Psoas muscle (tissue), 8 donors: Measurements from ENCODE around the gene S100A6. TPM values are rescaled to one million over a fixed set of nuclear protein-coding genes. Genes with fewer than 3 reads are reported as not detected.
A peak's percentile ranks its signal among the peaks of the same experiment; 100 is the strongest.

Experiments
- ATAC-seq, 4 donors: fragments of 200-7000 bp; cut with Tn5 transposase; one replicate each; pipeline ENCODE4 v1.9.1; 2020; ENCODE audit warnings: moderate library complexity in 3 of 4, mild to moderate bottlenecking in 2 of 4
- DNase-seq, 2 donors: peaks; one replicate each; pipeline ENCODE4 v3.0.0-alpha.2; 2020
- H3K27ac ChIP-seq: fragments of 200-600 bp; one replicate; pipeline ENCODE4 v1.8.0; 2022
- H3K27me3 ChIP-seq, 3 donors: fragments of 200-600 bp in 1 of 3; one replicate each; pipeline versions ENCODE4 v1.6.1 to v1.8.0; 2013 to 2022; ENCODE audit warnings: low read length in 2 of 3, mild to moderate bottlenecking in 2 of 3, moderate library complexity in 1 of 3; ENCODE audit not compliant: insufficient read depth in 3 of 3
- H3K36me3 ChIP-seq, 2 donors: fragments of 200-600 bp in 1 of 2; one replicate each; pipeline versions ENCODE4 v1.6.1 to v1.8.0; 2013 to 2022; ENCODE audit warnings: low read depth in 1 of 2, mild to moderate bottlenecking in 1 of 2, moderate library complexity in 1 of 2; ENCODE audit not compliant: insufficient read depth in 1 of 2
- H3K4me1 ChIP-seq: fragments of 200-600 bp; one replicate; pipeline ENCODE4 v1.8.0; 2022
- H3K4me3 ChIP-seq: fragments of 200-600 bp; one replicate; pipeline ENCODE4 v1.8.0; 2022; ENCODE audit warnings: mild to moderate bottlenecking
- H3K9me3 ChIP-seq: fragments of 200-600 bp; one replicate; pipeline ENCODE4 v1.8.0; 2022
- CTCF ChIP-seq: fragments of 200-600 bp; IDR thresholded peaks from one replicate; pipeline ENCODE4 v1.8.0; 2022; ENCODE audit warnings: antibody characterized with exemption
- WGBS, 3 donors: extraction: QIAGEN DNeasy Blood & Tissue Kit; methylation state at CpG; one replicate each; pipeline versions ENCODE4 v1.1.6 to v1.1.7; 2013; 5-methylcytosine and 5-hydroxymethylcytosine counted together
- intact Hi-C, 2 donors: fragments of 100-400 bp; cut with DNase I; formaldehyde crosslinking; loops; one replicate each; pipeline versions ENCODE4 v1.11.0 to v1.14.2; 2022
- polyA plus RNA-seq, 3 donors: library from polyadenylated mRNA; stranded (reverse); fragments of 200-250 nt; gene quantifications; one replicate each; pipeline ENCODE4 v1.2.3, GENCODE V29; 2013
- total RNA-seq, 4 donors: library from RNA; stranded (reverse); fragmentation: NEBNext Ultra II Directional in 2 of 4; extraction: Animal tissue kit (Norgen Biotek cat#: 25700) in 2 of 4; gene quantifications; one replicate each; pipeline versions ENCODE4 v1.2.1 to v1.2.4, GENCODE V29; 2021 to 2023
- donor health status: healthy with polysubstance abuse.
- donor health status: DM: no; HTN: no; CAD: no; lungs with moderate emphysema.
- donor health status: Bipolar disorder and iron deficiency.
- donor health status: healthy.
- donor health status: DM: yes; HTN: yes; CAD: no.
- donor health status: DM: no; HTN: no; CAD: no.
- donor health status: DM: no; HTN: no; CAD: no.
- donor health status: DM: yes; HTN: yes; CAD: no.

Gene S100A6
- total and polyA plus RNA-seq, 7 donors: 78.5 to 506 (median 295) TPM

DNA sequence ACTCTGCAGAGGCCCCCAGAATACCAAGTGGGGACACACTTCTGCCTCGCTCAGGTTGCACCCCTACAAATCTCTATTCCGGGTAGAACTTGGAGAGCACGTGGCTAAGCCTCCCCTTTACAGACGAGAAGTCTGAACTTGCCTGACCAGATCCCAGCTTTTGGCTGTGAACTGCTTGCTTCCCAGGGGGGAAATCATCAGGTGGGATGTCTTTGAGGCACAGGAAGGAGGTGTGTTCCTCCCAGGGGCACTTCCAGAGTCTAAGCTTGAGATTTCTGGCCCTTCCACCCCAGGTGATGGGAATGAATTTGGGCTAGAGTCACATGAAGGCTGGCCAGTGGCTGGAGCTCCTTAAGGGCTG is 14.6 kb upstream of the S100A6 start:
- no peak overlapping the region for H3K4me3 ChIP-seq
- no peak for ATAC-seq
- no peak overlapping the region for H3K27ac ChIP-seq
- intact Hi-C loops: no loop called here
- H3K4me1 ChIP-seq: peaks cover 9% of the 10 kb centered on the region
- H3K27me3 ChIP-seq: no peaks in the 10 kb centered on the region
- TF ChIP-seq CTCF: no peak
- no peaks in the 10 kb centered on the region for H3K9me3 ChIP-seq
- no peaks in the 10 kb centered on the region for H3K36me3 ChIP-seq
- no peak for DNase-seq
- WGBS, 3 donors: 66 to 80% (median 76%) methylated on average over 4 of the region's 4 CpGs

DNA sequence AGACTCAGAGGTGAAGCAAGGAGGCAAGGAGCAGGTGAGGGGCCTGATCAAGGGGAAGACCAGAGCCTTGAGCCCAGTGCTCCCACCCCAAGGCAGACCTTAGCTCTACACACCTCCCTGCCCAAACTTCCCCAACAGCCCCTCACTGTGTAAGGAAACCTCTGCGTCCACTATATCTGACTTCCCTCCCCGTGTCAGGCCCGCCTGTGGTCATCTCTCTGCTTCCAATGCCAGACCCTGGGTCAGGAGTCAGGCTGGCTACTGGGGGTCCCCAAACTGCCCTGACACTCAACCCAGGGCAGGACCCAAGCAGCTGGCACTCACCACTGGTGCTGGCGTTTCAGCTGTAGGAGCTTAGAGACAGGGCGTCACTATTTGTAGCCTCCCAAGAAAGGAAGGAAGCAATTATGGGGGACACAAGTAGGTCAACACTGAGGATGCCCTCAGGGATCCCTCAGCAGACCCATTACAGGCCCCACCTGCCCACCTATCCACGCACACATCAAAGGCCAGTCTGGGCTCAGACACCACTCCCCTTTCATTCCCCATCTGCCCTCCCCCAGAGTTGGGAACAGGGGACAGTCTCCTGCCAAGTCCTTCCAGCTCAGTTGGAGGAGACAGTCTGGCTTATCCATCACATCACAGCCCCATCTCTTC is 14.1 kb upstream of the S100A6 start:
- Histone ChIP-seq H3K27ac (peak overlapping the region; percentile 39), H3K9me3 (no peaks in the 10 kb centered on the region), H3K4me3 (no peak overlapping the region), H3K27me3 (no peaks in the 10 kb centered on the region), H3K4me1 (peaks cover 14% of the 10 kb centered on the region), H3K36me3 (no peaks in the 10 kb centered on the region)
- TF ChIP-seq CTCF: no peak
- intact Hi-C loops: no loop called here
- ATAC-seq (no peak), DNase-seq (peak in 1 of 2 donors; percentile 46)
- 62 to 69% (median 64%) methylated on average over 6 of the region's 6 CpGs for WGBS, 3 donors

- no peak for TF ChIP-seq CTCF
- Histone ChIP-seq H3K4me1 (peaks cover 17% of the 10 kb centered on the region), H3K9me3 (no peaks in the 10 kb centered on the region), H3K27ac (peak within 1 kb of the TSS; percentile 39), H3K36me3 (no peaks in the 10 kb centered on the region), H3K4me3 (no peak within 1 kb of the TSS), H3K27me3 (no peaks in the 10 kb centered on the region)
- intact Hi-C loops: no loop called here
- peak; percentile 82 to 85 for DNase-seq
- 58 to 61% (median 58%) methylated on average over 14 of the region's 14 CpGs for WGBS, 3 donors
- ATAC-seq: peak; percentile 29 to 67 (median 56)
These were observed 13.2 kb upstream of the S100A6 start, which contains the start of gene S100A3 for GRCh38 chr1:153548722-153549688. TSS of gene S100A3 (minus strand) at chr1:153549258. CDS start at chr1:153548485, 773 bp downstream.

DNA sequence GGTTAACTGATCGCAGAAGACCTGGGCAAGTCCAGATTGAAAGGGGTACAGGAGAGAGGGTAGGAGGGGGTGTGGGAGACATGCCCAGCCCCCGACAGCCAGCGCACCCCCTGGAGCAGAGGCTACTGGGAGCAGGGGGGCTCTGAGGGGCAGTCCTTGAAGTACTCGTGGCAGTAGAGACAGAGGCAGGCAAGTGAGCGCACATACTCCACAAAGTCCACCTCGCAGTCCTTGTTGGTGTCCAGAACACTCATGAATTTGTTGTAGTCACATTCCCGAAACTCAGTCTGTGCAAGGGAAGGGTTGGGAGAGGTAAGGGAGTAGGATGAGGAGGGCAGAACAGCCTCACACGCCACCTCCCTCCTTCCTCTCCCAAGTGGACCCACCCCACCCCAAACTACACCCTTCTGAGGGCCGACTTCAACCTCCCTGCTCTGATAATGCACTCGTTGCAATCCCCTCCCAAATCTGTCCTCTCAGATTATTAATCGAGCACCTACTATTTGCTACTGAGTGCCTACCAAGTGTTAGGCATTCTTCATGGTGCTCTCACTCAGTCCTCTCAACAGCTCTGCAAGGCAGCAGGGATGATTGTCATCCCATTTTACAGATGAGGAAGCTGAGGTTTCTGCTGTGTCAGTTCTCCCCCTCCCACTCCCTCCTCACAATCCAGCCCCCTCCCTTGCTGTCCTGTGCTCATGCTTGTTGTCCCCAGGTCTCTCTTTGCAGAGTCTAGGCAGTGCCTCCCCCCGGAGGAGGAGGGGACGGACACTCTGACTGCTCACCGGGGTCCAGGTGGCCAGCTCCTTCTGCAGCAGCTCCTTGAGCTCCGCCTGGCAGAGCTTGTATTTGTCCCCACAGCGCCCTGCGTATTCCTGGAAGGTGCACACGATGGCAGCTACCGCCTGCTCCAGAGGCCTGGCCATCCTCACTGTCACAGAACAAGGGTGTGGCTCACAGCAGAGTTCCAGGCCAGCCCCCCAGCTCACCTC is 12.1 kb upstream of the S100A6 start:
- no peak for TF ChIP-seq CTCF
- no peak for ATAC-seq
- no peak overlapping the region for H3K4me3 ChIP-seq
- intact Hi-C loops: no loop called here
- no peak overlapping the region for H3K27ac ChIP-seq
- 79 to 89% (median 85%) methylated on average over 19 of the region's 19 CpGs for WGBS, 3 donors
- no peaks in the 10 kb centered on the region for H3K36me3 ChIP-seq
- no peaks in the 10 kb centered on the region for H3K9me3 ChIP-seq
- peak in 1 of 2 donors; percentile 43 for DNase-seq
- H3K4me1 ChIP-seq: peaks cover 17% of the 10 kb centered on the region
- no peaks in the 10 kb centered on the region for H3K27me3 ChIP-seq
